ENCODE measurements around the gene CNTN1. TPM values are rescaled to one million over a fixed set of nuclear protein-coding genes. Genes with fewer than 3 reads are reported as not detected.

Gene CNTN1
- total RNA-seq, 6 experiments from 2014 or later = not detected

DNA sequence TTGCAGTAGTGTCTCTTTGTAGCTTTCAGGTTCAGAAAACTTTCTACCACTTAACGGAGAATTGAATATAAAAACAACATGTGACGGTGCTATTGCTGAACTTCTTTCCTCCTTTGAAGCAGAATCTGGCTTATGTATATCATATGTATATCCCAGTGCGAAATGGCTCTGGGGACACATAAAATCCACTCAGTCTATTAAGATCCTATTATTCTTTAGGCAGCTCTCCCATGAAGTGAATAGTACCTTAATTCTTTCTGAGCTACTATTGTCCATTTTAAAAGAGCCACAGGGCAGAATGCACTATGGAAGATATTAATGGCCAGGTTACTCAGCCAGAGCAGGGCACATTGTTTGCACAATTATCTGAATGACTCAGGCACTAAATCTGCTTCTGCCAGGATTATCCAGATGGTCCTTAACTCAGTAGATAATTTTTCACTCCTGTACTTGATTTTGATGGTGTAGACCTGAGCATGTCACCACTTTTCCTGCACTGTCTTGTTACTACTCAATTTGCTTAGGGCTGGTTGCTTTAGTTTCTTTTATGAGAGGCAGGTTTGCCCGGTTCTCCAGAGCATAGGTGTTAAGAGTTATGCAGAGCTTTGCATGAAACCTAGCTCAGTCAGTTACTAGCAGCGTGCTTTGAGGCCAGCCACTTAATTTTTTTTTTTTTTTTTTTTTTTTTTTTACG, 5.5 kb downstream of the CNTN1 start:
- no peaks in the 10 kb centered on the region; the same call in 1 of the 2 replicates for H3K36me3 Mint-ChIP-seq (ENCODE audit: low read depth)
- no peak overlapping the region for H3K27ac Mint-ChIP-seq
- no peak overlapping the region for H3K4me3 Mint-ChIP-seq
- H3K4me1 Mint-ChIP-seq (ENCODE audit: low read depth) = no peaks in the 10 kb centered on the region
- TF ChIP-seq, protein P1, sequence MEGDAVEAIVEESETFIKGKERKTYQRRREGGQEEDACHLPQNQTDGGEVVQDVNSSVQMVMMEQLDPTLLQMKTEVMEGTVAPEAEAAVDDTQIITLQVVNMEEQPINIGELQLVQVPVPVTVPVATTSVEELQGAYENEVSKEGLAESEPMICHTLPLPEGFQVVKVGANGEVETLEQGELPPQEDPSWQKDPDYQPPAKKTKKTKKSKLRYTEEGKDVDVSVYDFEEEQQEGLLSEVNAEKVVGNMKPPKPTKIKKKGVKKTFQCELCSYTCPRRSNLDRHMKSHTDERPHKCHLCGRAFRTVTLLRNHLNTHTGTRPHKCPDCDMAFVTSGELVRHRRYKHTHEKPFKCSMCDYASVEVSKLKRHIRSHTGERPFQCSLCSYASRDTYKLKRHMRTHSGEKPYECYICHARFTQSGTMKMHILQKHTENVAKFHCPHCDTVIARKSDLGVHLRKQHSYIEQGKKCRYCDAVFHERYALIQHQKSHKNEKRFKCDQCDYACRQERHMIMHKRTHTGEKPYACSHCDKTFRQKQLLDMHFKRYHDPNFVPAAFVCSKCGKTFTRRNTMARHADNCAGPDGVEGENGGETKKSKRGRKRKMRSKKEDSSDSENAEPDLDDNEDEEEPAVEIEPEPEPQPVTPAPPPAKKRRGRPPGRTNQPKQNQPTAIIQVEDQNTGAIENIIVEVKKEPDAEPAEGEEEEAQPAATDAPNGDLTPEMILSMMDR (IDR thresholded peaks at IDR 0.05) = no peak
- H3K27me3 Mint-ChIP-seq (ENCODE audit: insufficient read depth) = no peaks in the 10 kb centered on the region
- DNase-seq = no peak
- H3K9me3 Mint-ChIP-seq = peaks cover 19% of the 10 kb centered on the region

DNA sequence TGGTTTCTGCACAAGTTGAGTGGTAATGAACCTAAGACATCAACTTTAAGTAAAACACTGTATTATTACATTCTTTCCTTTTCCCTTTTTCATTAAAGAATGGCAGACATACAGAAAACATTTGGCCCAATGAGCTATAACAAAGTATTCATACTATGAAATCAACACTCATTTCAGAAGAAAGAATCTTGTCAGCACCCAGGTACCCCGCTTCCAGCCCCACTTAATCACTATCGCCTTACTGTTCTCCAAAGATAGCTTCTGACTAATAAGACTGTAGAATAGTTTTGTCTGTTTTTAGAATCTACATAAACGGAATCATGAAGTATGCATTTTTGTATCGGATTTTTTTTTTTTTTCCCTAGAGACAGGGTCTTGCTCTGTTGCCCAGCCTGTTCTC, 9.5 kb downstream of the CNTN1 start:
- H3K9me3 Mint-ChIP-seq = peaks cover 35% of the 10 kb centered on the region
- no peak overlapping the region for H3K4me3 Mint-ChIP-seq
- no peak for DNase-seq
- H3K4me1 Mint-ChIP-seq (ENCODE audit: low read depth) = no peaks in the 10 kb centered on the region
- H3K36me3 Mint-ChIP-seq (ENCODE audit: low read depth) = no peaks in the 10 kb centered on the region; the same call in 1 of the 2 replicates
- TF ChIP-seq, protein P1 (IDR thresholded peaks at IDR 0.05) = no peak
- H3K27me3 Mint-ChIP-seq (ENCODE audit: insufficient read depth) = peaks cover 2% of the 10 kb centered on the region; the same call in 1 of the 2 replicates
- no peak overlapping the region for H3K27ac Mint-ChIP-seq

DNA sequence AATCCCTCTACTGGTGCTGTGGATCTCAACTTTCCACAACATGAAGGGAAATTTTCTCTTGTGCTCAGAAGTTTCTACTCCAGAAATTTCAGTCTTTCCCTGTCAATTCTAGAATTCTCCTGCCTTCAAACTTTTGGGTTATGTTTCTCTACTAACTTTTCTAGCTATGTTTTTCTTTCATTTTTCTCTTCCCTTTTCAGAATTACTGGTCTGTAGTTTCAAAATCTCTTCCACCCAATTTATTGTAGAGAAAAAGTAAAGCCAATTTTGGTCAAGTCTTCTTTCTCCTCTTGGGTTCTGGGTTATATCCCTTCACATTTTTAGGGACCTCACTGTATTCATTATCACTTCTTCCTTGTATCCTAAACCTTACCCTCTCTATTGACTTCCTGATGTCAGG, 18.9 kb downstream of the CNTN1 start:
- no peaks in the 10 kb centered on the region for H3K4me1 Mint-ChIP-seq (ENCODE audit: low read depth)
- no peak overlapping the region for H3K4me3 Mint-ChIP-seq
- H3K27me3 Mint-ChIP-seq (ENCODE audit: insufficient read depth) = peaks cover 2% of the 10 kb centered on the region; the same call in 1 of the 2 replicates
- H3K36me3 Mint-ChIP-seq (ENCODE audit: low read depth) = no peaks in the 10 kb centered on the region
- H3K9me3 Mint-ChIP-seq = peaks cover 27% of the 10 kb centered on the region
- TF ChIP-seq, protein P1 (IDR thresholded peaks at IDR 0.05) = no peak
- DNase-seq = no peak
- H3K27ac Mint-ChIP-seq = no peak overlapping the region

DNA sequence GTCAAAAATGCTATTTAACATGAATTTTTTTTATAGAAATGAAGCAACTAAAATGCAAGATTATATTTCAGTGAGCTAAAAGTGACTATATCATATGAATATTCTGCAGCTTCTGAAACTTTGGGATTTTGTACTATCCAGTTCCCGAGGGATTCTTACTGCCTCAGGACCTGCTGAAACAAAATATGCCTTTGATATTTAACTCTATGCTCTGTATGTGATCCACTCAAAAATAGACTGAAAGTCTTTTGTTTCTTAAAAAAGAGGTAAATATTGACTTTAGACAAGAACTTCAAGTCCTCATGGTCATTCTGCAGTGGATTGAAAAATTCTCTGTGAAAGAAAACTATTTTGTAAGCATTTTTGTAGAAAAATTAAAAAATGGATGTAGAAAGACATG, 22.4 kb downstream of the CNTN1 start:
- H3K36me3 Mint-ChIP-seq (ENCODE audit: low read depth) = no peaks in the 10 kb centered on the region
- no peak overlapping the region for H3K4me3 Mint-ChIP-seq
- H3K27ac Mint-ChIP-seq = no peak overlapping the region
- no peak for DNase-seq
- TF ChIP-seq, protein P1 (IDR thresholded peaks at IDR 0.05) = no peak
- no peaks in the 10 kb centered on the region; the same call in 1 of the 2 replicates for H3K27me3 Mint-ChIP-seq (ENCODE audit: insufficient read depth)
- no peaks in the 10 kb centered on the region for H3K4me1 Mint-ChIP-seq (ENCODE audit: low read depth)
- H3K9me3 Mint-ChIP-seq = peaks cover 6% of the 10 kb centered on the region

DNA sequence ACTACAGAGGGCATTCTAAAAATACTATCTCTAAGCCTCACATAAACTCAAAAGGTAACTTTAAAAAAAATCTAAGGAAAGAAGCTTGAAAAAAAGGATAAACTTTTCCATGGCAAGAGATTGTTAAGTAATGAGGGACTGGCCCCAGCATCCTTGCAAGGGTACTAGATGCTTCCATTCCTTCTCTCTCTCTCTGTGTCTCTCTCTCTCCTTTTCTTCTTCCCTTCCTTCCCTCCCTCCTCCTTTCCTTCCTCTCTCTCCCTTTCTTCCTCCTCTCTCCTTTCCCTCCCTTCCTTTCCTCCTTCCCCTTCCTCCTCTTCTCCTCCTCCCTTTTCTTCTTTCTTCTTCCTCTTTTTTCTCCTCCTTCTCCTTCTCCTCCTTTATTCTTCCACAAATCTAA, 23.8 kb downstream of the CNTN1 start:
- no peak for DNase-seq
- Mint-ChIP-seq H3K36me3 (ENCODE audit: low read depth) (no peaks in the 10 kb centered on the region), H3K27ac (no peak overlapping the region), H3K4me3 (no peak overlapping the region), H3K9me3 (peaks cover 6% of the 10 kb centered on the region), H3K27me3 (ENCODE audit: insufficient read depth) (no peaks in the 10 kb centered on the region; the same call in 1 of the 2 replicates), H3K4me1 (ENCODE audit: low read depth) (no peaks in the 10 kb centered on the region)
- TF ChIP-seq, protein P1 (IDR thresholded peaks at IDR 0.05) = no peak
